Esophagus squamous epithelium (tissue), 4 donors: ENCODE measurements around the gene LAMTOR4.

Experiments used
- CTCF ChIP-seq, 6 experiments: fragments of 450-650 bp in 4 of 6; fragments of 200-600 bp in 2 of 6; sonication (generic) in 2 of 6; IDR thresholded peaks; one replicate each; pipeline ENCODE4 v1.5.1; 2016 to 2019; ENCODE audit warnings: antibody characterized with exemption in 6 of 6, mild to moderate bottlenecking in 4 of 6, moderate library complexity in 4 of 6
- POLR2A ChIP-seq, 4 donors: fragments of 450-650 bp; IDR thresholded peaks; one replicate each; pipeline ENCODE4 v1.6.1; 2017; ENCODE audit warnings: antibody characterized with exemption in 4 of 4, mild to moderate bottlenecking in 4 of 4, moderate library complexity in 3 of 4

GRCh38 chr7:100185726-100186125 lies 37.0 kb downstream of the LAMTOR4 start:
- TF ChIP-seq CTCF (IDR thresholded peaks at IDR 0.05) (no peak), POLR2A (IDR thresholded peaks at IDR 0.05) (no peak)
